ENCODE measurements around the gene MYLK4. TPM values are rescaled to one million over a fixed set of nuclear protein-coding genes. Genes with fewer than 3 reads are reported as not detected.

Gene MYLK4
- total and polyA plus RNA-seq, 9 donors: 0.24 to 0.83 (median 0.50) TPM

DNA sequence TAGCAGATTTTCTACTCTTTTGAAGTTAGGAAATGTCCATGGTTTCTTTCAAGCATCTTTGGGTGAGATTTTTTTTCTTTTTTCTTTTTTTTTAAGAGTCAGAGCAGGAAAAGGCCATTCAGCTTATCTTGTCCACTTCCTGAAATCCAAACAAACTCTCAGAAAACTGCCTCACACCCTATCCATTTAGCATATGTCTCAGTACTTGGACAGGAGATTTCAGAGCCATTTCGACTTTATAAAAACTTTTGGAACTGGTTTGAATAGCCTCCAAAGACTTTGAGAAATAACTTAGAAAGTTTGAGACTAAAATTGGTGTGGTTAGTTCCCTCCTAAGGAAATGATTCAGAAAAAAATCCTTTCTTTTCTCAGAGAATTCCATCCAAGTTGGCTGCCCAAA, 125.1 kb downstream of the MYLK4 start:
- H3K27me3 ChIP-seq: no peaks in the 10 kb centered on the region
- H3K36me3 ChIP-seq: no peaks in the 10 kb centered on the region
- intact Hi-C loops (cut with DNase I): no loop called here
- DNase-seq: no peak
- WGBS, 3 donors: 7 to 8% (median 7%) methylated on average over 1 of the region's 1 CpG
- no peak for TF ChIP-seq EP300 (IDR thresholded peaks at IDR 0.05)
- no peaks in the 10 kb centered on the region for H3K4me1 ChIP-seq (ENCODE audit: insufficient read depth)
- no peak overlapping the region for H3K4me3 ChIP-seq
- H3K27ac ChIP-seq: no peak overlapping the region
- H3K9me3 ChIP-seq: no peaks in the 10 kb centered on the region

- Histone ChIP-seq H3K4me3 (no peak overlapping the region), H3K27ac (no peak overlapping the region), H3K27me3 (no peaks in the 10 kb centered on the region), H3K4me1 (ENCODE audit: insufficient read depth) (no peaks in the 10 kb centered on the region), H3K36me3 (no peaks in the 10 kb centered on the region), H3K9me3 (no peaks in the 10 kb centered on the region)
- no peak for DNase-seq
- WGBS, 3 donors: 91 to 97% (median 94%) methylated on average over 12 of the region's 12 CpGs
- TF ChIP-seq POLR2A (IDR thresholded peaks at IDR 0.05): no peak
- no peak for TF ChIP-seq EP300 (IDR thresholded peaks at IDR 0.05)
- TF ChIP-seq, protein P1, sequence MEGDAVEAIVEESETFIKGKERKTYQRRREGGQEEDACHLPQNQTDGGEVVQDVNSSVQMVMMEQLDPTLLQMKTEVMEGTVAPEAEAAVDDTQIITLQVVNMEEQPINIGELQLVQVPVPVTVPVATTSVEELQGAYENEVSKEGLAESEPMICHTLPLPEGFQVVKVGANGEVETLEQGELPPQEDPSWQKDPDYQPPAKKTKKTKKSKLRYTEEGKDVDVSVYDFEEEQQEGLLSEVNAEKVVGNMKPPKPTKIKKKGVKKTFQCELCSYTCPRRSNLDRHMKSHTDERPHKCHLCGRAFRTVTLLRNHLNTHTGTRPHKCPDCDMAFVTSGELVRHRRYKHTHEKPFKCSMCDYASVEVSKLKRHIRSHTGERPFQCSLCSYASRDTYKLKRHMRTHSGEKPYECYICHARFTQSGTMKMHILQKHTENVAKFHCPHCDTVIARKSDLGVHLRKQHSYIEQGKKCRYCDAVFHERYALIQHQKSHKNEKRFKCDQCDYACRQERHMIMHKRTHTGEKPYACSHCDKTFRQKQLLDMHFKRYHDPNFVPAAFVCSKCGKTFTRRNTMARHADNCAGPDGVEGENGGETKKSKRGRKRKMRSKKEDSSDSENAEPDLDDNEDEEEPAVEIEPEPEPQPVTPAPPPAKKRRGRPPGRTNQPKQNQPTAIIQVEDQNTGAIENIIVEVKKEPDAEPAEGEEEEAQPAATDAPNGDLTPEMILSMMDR (IDR thresholded peaks at IDR 0.05): no peak
- intact Hi-C loops (cut with DNase I): no loop called here
Observed at GRCh38 chr6:2624177-2624576, 126.5 kb downstream of the MYLK4 start.

DNA sequence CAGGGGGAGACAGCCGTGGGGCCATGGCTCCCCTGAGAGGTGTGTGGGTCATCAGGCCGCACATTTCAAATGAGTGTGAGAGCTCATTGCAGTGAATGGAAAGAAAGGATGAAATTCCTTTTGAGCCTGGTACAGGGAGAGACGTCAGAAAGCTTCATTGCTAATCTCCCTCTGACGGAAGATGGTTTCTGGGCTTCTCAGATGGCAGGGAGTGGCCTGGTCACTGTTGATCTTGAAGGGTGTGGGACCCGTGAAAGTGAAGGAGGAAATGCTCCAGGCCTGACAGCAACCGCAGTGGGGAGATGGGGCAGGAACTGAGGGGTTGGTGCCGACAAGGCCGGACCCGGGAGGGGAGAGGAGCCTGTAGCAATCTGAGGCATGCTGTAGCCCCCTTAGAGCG, 127.4 kb downstream of the MYLK4 start:
- no peaks in the 10 kb centered on the region for H3K9me3 ChIP-seq
- no peaks in the 10 kb centered on the region for H3K4me1 ChIP-seq (ENCODE audit: insufficient read depth)
- TF ChIP-seq EP300 (IDR thresholded peaks at IDR 0.05): no peak
- TF ChIP-seq, protein P1 (IDR thresholded peaks at IDR 0.05): no peak
- TF ChIP-seq POLR2A (IDR thresholded peaks at IDR 0.05): no peak
- 80 to 91% (median 84%) methylated on average over 10 of the region's 10 CpGs for WGBS, 3 donors
- intact Hi-C loops (cut with DNase I): no loop called here
- H3K36me3 ChIP-seq: no peaks in the 10 kb centered on the region
- H3K27me3 ChIP-seq: no peaks in the 10 kb centered on the region
- H3K27ac ChIP-seq: no peak overlapping the region
- no peak for DNase-seq
- no peak overlapping the region for H3K4me3 ChIP-seq

DNA sequence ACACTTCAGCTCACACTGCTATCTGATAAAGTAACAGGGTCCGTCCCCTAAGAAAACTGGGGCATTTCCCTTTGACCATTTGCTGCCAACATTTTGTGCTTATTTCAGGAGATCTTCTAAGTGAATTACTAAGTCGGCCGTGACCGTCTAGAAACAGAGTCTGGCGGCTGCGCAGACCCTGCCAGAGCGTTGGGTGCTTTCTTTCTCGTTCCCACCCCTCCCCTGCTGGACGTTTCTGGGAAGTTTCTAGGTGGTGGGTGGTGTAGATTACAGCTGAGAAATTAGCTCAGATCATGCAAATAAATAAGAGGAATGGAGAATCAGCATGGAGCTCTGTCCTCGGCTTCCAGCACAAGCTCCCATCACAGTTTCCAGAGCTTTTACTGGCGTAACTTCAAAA, 128.1 kb downstream of the MYLK4 start:
- TF ChIP-seq POLR2A (IDR thresholded peaks at IDR 0.05) (no peak), EP300 (IDR thresholded peaks at IDR 0.05) (no peak)
- TF ChIP-seq, protein P1 (IDR thresholded peaks at IDR 0.05): no peak
- H3K4me1 ChIP-seq (ENCODE audit: insufficient read depth): no peaks in the 10 kb centered on the region
- intact Hi-C loops (cut with DNase I): no loop called here
- H3K27me3 ChIP-seq: no peaks in the 10 kb centered on the region
- H3K4me3 ChIP-seq: no peak overlapping the region
- H3K36me3 ChIP-seq: no peaks in the 10 kb centered on the region
- no peaks in the 10 kb centered on the region for H3K9me3 ChIP-seq
- 80 to 86% (median 82%) methylated on average over 11 of the region's 11 CpGs for WGBS, 3 donors
- no peak overlapping the region for H3K27ac ChIP-seq
- DNase-seq: no peak

GRCh38 chr6:2619651-2620050, 131.1 kb downstream of the MYLK4 start:
- no peak overlapping the region for H3K27ac ChIP-seq
- no peak for DNase-seq
- no peaks in the 10 kb centered on the region for H3K9me3 ChIP-seq
- intact Hi-C loops (cut with DNase I): no loop called here
- no peaks in the 10 kb centered on the region for H3K4me1 ChIP-seq (ENCODE audit: insufficient read depth)
- no peak for TF ChIP-seq POLR2A (IDR thresholded peaks at IDR 0.05)
- TF ChIP-seq, protein P1 (IDR thresholded peaks at IDR 0.05): no peak
- no peak for TF ChIP-seq EP300 (IDR thresholded peaks at IDR 0.05)
- H3K27me3 ChIP-seq: no peaks in the 10 kb centered on the region
- no peak overlapping the region for H3K4me3 ChIP-seq
- 88 to 94% (median 92%) methylated on average over 9 of the region's 9 CpGs for WGBS, 3 donors
- H3K36me3 ChIP-seq: no peaks in the 10 kb centered on the region
